ENCODE results near the gene NOXA1.

The NOXA1 gene

DNA sequence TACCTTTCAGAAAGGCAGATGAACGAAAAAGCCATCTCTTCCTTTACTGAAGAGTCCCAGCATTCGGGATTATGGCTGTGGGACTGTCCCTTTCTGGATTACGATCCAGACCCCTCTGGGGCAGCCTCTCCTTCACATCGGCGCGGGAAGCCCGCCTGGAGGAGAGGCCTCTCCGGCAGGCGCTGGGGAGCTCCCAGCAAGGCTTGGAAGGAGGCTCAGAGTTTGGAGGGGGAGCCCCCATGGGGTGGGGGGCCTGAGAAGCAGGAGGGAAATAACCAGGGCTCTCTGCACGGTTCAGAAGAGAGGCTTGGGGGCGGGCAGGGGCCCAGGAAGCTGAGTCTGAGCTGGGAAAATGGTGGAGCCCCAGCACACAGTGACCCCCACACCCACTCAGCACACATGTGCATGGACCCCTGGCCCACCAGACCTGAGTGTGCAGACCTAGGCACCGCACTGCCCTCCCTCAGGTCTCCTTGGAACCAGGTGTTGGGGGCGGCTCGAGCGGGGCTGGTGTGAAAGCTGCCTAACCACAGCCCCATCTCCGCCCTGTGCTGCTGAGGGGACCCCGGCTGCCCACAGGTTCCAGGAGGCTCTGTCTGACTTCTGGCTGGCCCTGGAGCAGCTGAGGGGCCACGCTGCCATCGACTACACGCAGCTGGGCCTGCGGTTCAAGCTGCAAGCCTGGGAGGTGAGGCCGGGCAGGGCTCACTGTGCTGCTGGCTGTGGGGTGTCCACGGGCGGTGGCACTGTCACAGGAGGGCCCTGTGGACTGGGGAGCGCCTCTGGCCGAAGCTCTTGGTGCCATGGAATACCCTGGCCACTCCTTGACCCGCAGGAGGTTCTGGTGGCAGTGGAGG lies 4.5 kb downstream of the NOXA1 start:
- DNase-seq (ENCODE audit: low spot score): no peak

GRCh38 chr9:137428311-137428630 lies 5.1 kb downstream of the NOXA1 start:
- DNase-seq (ENCODE audit: low spot score): no peak

GRCh38 chr9:137428841-137429545 lies 5.8 kb downstream of the NOXA1 start:
- DNase-seq (ENCODE audit: low spot score): no peak

DNA sequence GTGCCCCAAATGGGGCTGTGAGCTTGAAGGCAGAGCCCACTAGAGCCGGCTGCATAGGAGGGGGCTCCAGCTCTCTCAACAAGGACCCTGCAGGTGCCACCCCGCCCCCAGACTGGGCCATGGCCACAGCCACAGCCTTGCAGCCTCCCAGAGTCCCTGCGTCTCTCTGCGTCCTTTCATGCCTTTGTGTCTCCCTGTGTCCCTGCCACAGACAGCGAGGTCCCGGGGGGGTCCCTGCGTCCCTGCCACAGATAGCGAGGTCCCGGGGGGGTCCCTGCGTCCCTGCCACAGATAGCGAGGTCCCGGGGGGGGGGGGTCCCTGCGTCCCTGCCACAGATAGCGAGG lies 6.3 kb downstream of the NOXA1 start:
- DNase-seq (ENCODE audit: low spot score): no peak

DNA sequence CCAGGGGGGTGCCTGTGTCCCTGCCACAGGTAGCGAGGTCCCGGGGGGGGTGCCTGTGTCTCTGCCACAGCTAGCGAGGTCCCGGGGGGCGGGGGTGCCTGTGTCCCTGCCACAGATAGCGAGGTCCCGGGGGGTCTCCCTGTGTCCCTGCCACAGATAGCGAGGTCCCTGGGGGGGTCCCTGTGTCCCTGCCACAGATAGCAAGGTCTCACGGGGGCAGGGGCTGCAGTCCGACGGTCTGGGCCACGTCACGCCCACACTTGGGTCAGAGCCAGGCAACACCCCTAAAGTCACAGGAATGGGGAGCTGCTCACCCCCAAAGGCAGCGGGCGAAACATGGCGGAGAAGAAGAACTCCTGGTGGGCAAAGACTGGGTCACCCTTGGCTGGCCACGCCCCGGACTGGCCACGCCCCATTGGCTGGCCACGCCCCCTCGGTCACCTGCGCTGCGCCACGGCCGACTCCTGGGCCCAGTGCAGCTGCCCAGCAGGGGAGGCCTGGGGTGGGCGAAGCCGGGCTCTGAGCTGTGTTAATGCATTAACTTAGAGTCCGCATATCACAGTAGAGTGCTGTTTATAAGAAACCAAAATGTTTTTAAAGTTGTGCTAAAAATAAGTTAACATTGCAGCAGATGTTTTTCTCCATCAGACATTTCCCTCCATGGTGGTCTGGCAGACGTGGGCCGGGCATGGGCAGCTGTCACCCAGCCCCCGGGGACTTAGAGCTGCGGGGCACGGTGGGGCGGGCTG lies 7.0 kb downstream of the NOXA1 start:
- no peak for DNase-seq (ENCODE audit: low spot score)

GRCh38 chr9:137430723-137431415 lies 7.7 kb downstream of the NOXA1 start:
- no peak for DNase-seq (ENCODE audit: low spot score)

DNA sequence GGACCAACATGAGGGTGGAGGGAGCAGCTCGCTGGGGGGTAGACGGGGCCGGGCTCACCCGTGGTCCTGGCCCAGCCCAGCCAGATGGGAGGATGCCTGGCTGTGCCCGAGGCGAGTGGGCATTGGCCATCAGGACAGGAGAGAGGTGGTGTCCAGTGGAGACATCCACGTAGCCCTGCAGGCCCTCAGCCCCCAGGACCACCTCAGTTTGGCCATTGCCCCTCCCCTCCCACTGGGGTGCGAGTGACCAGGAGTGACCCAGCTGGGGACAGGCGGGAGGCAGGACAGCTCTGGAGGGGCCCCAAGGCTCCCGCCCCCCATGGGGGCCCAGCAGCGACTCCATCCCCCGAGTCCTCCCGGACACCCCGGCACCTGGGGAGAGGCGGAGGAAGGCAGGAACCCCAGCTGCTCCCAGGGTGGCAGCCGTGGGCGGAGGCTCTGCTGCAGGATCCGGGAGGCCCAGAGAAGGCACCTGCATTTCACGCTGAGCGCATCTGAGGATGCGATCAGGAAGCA lies 8.3 kb downstream of the NOXA1 start:
- DNase-seq (ENCODE audit: low spot score): no peak

GRCh38 chr9:137432687-137433348 lies 9.6 kb downstream of the NOXA1 start:
- no peak for DNase-seq (ENCODE audit: low spot score)

GRCh38 chr9:137433349-137433915 lies 10.2 kb downstream of the NOXA1 start:
- no peak for DNase-seq (ENCODE audit: low spot score)

- DNase-seq (ENCODE audit: low spot score): no peak
These were observed 10.8 kb downstream of the NOXA1 start for GRCh38 chr9:137433916-137434431.

DNA sequence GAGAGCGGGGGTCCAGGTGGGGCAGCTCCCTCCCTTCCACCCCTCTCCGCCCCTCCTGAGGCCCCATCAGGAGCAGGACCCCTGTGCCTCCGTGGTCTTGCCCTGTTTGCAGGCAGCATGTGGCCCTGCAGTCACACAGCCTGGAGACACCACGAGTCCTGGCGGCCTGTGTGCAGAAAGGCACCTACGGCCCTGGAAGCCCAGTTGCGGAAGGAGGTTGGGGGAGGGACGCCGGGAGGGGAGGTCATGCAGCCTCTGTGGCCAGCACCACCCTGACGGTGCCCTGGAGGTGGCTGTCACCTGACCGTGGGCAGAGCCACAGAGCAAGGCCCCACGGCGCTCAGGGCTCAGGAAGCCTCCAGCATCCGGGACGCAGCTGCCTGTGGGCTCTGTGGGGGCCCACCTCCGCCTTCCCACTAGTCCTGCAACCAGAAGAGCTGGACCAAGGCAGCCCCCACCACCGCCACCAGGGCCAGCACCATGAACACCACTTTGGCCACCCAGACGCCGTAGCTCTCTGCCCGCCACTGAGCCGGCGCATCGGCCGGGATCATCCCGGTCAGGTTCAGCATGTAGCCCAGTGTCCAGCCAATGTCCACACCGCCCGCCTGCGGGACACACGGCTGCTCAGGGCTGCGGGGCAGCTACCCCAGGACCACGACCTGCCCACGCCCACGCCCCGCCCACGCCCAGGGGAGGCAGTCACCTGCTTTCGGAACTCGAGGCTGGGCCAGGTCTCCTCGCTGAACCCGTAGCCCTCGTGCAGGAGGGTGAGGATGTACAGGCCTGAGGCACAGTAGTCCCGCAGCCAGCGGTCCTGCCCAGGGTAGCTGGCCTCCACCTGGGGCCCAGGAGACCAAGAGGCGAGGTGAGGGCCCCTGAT lies 11.5 kb downstream of the NOXA1 start:
- DNase-seq (ENCODE audit: low spot score): no peak

DNA sequence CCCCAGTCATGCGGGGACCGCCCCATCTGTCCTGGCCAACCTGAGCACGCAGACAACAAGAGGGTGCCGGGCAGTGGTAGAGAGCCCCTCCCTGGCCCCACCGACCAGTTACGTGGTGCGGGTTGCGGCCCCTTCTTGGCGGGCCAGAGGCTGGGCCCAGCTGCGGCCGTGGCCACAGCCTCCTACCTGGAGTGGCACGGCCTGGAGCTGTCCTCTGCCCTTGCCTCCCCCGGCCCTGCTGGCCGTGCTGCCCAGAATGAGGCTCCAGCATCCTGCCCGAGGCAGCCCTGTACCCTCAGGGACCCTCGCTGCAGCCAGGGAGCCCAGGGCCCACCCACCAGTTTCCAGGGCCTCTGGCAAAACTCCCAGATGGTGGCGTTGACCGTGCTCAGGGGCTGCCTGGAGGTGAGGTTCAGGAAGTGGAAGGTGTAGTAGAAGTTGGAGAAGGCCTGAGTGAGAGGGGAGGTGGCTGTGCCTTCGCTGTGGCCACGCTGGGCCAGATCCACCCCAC lies 12.2 kb downstream of the NOXA1 start:
- DNase-seq (ENCODE audit: low spot score): no peak

DNA sequence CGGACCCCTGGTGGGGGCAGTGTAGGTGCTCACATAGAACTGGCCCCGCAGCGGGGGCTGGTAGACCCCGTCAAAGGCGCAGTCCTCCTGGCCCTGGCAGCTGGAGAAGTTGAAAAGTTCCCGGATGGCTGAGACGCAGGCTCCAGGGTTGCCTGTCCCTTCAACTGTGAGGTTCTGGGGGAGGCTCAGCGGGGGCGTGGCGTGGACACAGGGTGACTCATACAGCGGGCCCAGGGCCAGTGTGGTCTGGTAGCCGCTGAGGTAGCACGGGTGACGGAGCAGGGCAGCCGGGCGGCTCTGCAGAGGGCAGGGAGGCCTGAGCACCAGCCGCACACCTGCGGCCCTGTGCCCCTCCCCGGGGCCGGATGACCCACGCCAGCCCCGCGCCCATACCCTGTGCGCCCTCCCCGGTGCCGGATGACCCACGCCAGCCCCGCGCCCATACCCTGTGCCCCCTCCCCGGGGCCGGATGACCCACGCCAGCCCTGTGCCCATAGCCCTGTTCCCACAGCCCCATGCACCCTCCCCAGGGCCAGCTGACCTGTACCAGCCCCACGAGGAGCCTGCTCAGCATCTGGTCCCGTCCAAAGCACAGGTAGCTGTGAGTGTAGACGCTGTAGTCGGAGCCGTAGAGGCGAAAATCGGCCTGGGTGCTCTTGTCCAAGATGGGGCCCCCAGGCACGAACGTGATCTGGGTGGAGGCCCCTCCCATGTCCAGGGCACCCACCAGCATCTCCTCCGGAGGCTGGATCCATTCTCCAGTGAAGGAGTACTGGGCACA lies 13.0 kb downstream of the NOXA1 start:
- DNase-seq (ENCODE audit: low spot score): no peak

DNA sequence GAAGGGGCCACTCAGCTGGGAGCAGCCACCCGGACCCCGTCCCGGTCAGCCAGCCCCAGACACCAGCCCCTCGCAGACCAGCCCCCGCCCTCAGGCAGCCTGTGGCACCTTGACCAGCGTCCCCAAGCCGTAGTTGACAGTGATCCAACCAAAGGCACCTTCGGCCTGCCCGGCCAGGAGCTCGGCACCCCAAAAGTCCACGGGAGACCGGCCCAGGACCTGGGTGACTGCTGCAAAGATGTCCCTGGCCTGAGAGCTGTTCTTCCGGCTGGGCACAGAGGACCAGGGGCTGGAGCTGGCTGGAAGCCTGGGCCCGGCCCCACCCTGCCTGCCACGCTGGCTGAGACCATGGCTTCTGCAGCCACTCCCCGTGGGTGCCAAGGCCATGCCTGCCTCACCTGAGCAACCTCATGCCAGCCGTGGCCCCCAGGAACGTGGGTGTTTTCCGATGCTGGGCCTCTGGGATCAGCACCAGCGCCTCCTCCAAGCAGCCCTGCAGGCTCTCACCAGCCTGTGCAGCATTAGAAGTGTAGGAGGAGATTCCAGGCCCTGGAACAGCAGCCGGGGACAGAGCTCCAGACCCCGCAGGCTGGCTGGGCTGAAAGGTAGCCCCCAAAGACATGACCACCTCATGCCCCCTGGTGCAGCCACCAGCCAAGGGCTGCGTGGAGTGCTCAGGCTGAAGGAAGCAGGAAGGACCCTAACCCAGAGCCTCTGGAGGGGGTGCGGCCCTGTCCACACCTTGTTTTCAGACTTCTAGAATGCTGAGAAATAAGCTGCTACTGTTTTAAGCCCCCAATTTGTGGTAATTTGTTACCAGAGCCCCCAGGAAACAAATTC lies 13.8 kb downstream of the NOXA1 start:
- no peak for DNase-seq (ENCODE audit: low spot score)

- no peak for DNase-seq (ENCODE audit: low spot score)
These were observed 14.7 kb downstream of the NOXA1 start for GRCh38 chr9:137437691-137438590.

DNA sequence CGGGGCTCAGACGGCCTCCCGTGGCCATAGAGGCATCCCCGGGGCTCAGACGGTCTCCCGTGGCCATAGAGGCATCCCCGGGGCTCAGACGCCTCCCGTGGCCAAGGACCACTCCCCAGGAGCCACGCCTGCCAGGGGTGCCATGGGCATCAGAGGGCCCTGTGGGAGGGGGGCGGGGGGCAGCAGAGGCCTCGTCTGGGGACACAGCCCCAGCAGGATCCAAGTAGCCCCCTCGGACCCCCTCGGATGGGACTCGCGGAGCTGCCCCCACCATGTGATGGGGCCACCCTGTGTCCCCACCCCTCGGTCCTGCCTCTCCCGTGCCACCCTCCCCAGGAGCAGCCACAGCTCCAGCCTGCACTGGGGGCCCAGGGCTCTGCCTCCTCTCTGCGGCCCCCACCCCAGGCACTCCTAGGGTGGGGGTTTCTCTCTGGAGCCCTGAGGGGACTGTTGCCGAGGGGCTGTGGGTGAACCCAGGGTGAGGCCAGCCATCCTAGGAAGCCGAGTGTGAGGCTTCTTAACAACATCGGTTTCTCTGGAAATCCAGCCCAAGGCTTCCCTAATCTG lies 15.5 kb downstream of the NOXA1 start:
- DNase-seq (ENCODE audit: low spot score): no peak

All from HuH-7 (cell line).